NCI-H69 (cell line): Measurements from ENCODE around the gene PATZ1.
"Not testable (repeated sequence)": the region's sequence is repeated elsewhere in the genome, so short reads cannot be mapped to it uniquely, and the experiment has no call there.

Experiments
- DNase-seq: peaks from one replicate; lab custom pipeline; 2025; lab: John Stamatoyannopoulos, UW

The PATZ1 gene

DNA sequence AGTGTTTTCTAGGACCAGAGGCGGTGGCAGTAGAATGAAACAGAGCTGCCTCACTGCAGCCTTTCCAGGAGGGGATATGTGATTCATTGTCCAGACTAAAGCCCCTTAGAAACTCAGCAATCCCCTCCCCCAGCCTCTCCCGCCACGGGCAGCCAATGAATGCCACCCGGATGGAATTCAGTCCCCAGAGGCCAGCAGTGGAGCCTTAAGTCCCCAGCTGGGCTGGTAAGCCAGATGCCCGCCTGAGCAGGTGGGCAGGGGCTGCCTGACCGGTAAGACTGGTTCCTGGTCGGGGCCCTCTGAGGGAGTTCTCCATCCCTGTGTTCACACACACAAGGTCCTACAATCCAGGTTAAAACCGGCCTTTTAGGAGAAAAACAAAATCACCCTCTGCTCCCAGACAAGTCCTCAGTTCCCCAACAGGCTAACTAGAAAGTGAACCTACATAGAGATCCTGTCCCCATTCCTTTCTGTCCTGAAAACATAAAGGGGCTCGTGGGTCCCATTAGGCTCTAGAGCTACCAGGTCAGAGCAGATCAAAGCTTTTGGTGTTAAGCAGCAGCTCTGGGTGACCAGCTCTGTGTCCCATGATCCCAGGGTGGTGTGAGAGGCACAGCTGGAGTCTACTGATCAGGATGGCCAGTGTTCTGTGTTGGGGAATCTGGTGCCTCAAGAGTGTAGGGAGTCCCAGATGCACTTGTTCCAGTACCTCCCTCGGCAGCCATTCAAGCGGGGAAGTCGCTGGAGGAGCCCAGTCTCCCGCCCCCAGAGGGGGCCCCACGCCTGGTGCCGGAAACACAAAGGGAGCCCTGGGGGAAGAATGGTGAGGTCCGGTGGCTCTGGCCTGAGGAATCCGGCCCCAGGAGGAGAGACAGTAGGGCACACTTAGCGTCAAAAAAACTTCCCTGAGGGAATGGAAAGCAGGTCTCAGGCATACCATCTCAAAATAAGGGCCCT, 2.6 kb downstream of the PATZ1 start:
- DNase-seq: peak; percentile 37

DNA sequence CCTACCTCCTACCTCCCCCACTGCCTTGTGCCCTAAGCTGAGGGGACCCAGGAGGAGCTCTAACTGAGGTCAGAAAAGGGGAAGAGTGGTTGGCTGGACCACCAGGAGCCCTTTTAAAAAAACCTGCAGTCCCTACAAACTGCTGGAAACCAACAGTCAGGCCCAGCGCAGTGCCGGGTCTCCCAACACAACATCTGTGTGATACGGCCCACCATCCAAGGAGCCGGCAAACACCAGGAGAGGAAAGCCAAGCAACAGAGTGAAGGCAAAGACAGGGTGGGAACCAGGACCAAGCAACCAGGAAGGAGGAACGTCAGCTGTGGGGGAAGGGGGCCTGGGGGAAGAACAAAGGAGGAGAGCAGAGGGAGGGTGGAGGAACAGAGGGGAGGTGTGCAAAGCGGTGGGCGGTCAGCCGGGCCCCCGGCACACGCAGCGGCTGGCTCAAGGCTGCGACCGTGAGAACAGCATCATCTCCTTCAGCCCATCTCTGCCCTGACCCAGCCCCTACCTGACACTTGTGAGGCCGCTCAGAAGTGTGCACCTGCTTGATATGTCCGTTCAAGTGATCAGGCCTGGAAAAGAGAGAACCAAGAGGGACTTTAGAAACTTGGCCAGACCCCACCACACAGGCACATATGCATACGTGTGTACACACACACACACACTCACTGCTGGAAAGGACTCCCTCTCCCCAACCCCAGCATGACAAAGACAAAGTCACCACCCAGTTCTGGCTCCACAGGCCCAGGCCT, 3.6 kb downstream of the PATZ1 start:
- DNase-seq: no peak

DNA sequence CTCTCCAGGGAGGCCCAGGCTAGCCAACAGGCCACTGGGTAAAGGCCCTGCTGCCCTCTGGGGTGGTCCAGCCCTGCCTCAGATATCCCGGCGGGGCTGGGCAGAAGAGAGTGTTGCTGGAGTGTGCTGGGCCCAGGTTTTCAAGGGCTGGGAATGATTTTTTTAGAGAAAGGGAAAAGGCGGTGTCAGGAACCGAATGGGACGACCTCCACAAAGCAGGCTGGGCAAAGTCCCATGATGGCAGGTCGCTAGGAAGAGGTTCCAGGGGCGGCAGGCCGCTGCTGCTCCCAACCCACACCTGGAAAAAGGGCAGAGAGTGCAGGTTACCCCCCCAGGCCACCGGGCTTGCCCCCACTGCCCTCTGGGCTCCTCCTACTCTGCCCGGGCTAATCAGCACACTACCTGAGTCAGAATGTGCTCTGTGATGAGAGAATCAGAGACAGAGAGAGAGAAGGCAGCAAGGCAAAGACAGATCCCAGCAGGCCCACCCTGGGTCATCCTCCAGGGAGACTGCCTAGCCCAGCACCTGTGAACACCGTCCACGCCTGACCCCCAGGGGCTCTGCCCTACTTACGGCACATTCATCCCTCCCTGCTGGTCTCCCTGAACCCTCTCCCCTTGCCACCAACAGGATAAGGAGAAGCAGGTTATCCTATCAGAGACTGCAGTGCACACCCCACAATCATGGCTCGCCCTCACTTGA, 4.6 kb downstream of the PATZ1 start:
- DNase-seq: no peak

GRCh38 chr22:31340765-31341247, 5.3 kb downstream of the PATZ1 start:
- no peak for DNase-seq

DNA sequence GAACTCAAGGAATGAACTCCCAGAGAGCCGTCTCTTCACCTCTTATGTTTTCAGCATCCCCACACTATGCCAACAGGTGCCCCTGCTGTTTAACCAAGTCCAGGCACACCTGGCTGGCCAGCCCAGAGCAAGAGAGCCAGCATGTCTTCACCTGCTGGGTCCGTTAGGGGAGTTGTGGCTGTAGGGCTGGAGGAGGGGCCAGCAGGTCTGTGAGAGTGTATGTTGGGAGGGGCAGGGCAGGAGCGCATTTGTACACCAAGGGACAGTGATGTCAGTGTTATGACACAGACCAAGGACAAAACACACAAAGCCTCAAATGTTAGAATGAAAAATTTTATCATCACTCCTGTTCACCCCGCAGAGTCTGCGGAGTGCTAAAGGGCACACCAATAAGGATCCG, 5.8 kb downstream of the PATZ1 start:
- no peak for DNase-seq

DNA sequence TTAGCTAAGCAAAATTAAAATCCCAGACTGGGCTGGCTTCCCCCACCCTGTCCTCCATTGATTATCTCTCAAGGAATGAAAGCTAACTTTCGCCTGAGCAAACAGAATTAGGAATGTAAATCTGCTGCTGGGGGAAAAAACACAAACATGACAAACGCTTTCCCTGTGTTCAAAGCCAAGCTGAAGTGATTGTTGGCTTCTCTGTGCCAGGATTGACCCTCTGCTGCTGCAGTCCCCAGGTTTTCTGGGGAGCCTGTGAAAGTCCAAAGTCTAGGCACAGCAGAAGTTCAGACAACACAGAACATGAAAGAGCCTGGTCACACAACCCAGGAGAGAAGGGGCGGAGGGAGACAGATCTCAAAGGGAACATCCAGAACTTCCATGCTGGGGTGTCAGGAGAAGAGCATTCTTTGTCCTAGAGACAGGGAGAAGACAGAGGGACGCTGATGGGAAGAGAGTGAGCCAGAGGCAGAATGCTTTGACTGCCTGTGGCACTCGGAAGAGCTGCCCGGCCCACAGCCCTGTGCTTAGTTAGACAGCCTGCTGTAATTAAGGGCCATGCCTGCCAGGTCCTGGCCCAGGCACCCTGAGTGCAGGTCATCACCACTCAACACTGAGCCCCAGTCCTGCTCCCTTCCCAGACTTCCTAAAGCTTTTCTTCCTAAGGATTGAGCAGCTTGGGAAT, 6.9 kb downstream of the PATZ1 start:
- DNase-seq: no peak

DNA sequence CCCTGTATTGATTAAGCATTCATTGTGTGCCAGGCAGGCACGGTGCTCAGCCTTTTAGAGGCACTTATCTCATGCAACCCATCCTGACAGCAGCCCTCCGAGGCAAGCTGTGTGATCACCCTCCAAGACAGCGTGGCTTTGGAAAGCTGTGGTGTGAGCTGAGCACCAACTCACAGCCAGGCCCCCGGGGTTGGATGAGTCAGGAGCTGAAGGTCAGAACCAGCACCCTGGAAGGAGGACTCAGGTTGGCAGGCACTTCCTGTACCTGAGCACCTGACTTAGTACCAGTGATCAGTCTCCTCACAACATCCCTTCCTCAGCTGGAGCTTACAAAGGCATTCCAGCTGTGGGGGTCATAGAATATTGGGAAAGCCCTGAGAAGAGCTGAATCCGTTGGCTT, 9.0 kb downstream of the PATZ1 start:
- no peak for DNase-seq

DNA sequence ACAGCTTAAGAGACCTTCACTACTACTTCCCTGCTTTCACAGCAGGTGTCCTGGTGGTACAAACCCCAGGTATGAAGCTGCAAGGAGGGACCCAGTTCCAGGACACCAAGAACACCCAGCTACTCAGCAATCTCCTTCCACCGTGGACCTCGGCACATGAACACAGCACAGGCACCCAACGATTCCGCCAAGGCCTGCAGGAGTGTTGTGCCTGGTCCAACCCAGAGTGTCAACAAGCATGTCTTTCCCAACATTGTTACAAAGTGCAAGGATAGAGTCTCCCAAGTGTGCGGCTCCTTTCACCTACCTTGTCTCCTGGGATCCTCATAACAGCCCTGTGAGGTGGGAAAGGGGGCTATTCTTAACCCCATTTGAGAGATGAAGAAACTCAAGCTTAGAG, 11.8 kb downstream of the PATZ1 start:
- no peak for DNase-seq

- no peak for DNase-seq
These were observed 12.5 kb downstream of the PATZ1 start for GRCh38 chr22:31333641-31334040.

DNA sequence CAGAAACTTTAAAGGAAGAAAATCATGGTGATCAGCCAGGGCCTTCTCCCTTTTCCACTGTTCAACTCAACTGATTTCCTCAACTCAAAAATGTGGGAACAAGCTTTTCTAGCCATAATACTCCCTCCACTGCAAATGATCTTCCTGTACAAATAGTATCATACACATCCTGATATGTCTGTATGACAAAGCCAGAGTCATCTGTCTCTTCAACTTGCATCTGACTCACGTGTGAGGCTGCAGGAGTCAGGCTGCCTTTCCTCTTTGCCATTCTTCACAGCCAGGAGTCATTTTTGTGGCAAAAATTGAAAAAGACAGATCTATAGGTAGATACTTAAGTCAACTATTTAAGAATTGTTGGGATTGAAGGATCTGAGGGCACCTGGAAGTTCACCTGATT, 13.3 kb downstream of the PATZ1 start:
- DNase-seq: no peak

GRCh38 chr22:31332010-31332409, 14.1 kb downstream of the PATZ1 start:
- DNase-seq: no peak

DNA sequence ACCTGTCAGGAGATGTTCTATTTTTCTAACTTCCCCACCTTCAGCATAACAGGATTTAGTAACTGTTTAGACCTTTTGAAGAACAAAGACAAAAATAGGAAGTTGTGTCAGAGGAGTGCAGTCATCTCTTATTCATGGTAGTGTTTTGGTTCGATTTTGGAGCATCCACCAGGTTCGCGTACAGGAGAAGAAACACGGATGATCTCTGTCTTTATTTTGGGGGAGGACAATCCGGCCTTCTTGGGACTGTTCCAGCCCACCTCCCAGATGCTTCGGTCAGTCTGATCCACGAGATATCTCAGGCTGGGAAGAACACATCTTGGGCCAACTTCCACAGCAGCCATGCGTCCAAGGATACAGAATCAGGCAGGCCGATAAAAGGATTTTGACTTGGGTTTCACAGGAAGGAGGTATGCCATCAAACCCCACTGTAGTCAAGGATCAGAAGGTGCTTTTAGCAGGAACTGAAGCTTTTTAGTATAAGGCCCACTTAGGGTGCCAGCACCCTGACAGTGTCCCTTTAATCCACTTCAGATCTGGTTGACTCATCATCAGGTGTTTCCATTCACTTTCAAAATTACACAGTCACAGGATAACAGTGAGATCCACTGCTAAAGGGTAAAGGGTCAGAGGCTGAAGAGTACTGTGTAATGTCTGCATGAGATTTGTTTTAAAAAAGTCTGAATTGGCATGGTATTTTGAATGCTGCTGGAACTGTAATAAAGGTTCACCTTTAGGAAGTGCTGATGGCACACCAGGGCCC, 16.5 kb downstream of the PATZ1 start:
- DNase-seq: no peak

- DNase-seq: no peak
These were observed 17.1 kb downstream of the PATZ1 start for GRCh38 chr22:31329029-31329428.

- DNase-seq: no peak
These were observed 17.6 kb downstream of the PATZ1 start for GRCh38 chr22:31328544-31328960.

DNA sequence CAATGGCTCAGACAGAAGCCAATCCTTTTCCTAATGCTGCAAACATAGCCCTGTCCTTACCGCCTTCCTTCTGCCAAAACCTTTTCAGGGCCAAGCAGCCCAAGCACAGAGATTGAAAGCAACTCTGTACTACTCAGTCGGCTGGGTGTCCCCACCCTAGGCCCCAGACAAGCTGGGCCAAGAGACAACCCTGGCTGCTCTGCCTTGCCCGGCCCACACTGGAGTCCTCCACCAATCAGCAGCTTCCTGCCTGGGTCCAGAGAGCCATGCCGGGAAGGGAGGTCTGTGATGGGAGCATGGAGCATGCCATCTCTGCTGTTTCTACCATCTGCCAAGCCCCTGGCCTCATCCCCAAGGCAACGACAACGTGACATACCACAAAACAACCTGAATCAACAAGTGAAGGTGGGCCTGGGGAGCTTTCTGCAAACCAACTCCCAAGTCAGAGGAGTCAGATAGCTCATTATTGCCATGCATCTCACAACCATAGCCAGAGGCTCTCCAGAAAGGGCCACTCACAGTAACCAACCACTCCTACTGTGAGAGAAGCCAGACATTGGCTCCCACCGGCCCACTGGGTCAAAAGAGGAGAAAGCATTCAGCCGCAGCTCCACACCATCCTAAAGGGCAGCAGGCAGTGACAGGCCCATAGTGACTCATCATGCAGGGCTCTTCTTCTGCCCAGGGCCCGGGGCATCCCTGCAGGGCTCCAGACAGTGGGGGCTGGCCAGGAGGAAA, 18.2 kb downstream of the PATZ1 start:
- no peak for DNase-seq

DNA sequence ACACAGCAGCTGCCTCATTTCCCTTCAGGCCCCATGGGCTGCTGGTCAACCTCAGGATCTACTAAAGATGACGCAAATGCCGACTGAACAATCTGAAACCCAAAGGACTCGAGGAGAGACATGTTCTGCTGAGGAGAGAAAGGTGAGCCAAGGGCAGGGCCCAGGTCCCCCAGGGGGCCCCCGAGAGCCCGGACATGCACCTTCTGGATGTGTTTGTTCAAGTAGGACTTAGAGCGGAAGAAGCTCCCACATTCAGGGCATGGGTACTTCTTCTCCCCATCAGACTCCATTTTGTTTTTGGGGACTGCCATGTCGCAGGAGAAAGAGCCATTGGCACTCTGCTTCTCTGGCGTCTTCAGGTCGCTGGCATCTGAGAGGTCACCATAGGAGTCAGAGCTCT, 19.3 kb downstream of the PATZ1 start:
- no peak for DNase-seq

DNA sequence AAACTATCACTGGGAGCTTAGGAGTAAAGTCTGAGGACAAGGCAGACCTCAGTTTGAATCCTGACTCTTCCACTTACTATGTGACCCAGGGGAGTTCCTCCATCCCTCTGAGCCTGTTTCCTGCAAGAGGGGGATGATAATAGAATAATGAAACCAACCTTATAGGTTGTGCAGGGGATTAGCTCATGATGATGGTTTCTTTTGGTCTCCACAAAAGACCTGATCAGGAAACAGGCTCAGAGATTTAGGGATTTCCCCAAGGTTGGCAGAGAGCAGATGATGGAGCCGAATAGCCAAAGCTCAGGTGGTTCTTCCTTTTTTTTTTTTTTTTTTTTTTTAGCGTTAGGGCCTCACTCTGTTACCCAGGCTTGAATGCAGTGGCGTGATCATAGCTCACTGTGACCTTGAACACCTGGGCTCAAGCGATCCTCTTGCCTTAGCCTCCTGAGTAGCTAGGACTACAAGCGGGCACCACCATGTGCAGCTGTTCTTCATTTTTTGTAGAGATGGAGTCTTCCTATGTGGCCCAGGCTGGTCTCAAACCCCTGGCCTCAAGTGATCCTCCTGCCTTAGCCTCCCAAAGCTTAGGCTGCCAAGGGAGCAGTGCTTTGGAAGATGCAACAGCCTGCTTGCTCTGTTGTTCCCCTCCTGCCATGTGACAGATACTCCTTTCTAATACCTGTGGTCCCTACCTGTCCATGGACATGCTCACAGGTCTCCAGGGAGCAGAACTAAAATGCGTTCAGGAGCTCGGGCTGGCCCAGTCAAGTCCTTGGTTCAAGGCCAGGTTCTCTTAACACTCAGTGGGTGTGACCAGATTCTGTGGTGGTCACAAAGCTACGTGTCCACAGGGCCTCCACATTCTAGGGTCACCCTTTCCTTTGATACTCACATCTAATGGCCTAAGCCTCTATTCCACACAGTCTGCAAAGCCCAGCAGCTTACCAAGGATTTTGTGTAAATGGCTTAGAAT, 22.3 kb downstream of the PATZ1 start:
- DNase-seq: no peak

DNA sequence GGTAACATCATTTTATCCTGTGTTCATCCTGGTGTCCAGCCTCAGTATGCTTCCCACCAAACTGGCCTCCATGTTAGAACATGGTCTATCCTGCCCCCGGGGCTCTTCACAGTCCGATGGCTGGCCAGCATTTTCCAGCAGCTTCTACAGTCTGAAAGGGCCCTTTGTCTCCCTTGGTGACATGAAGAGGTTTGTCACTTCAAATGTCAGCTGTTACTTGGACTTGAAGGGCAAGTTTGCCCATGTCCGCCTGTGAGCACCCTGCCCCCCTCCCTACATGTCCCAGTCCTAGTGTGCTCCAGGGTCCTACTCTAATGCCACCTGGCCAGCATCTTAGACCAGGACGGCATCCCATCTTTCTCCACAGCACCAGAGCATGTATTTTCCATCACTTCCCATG, 24.7 kb downstream of the PATZ1 start:
- no peak for DNase-seq

DNA sequence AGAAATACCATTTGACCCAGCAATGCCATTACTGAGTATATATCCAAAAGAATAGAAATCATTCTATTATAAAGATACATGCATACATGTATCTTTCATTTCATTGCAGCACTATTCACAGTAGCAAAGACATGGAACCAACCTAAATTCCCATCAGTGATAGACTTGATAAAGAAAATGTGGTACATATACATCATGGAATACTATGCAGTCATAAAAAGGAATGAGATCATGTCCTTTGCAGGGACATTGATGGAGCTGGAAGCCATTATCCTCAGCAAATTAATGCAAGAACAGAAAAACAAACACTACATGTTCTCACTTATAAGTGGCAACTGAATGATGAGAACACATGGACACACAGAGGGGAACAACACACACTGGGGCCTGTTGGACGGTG, 31.9 kb downstream of the PATZ1 start:
- DNase-seq: not testable (repeated sequence)
